Kidney epithelial cell (primary cell): ENCODE results near the gene CANT1. TPM values are rescaled to one million over a fixed set of nuclear protein-coding genes. Genes with fewer than 3 reads are reported as not detected.

Experiments used
- DNase-seq: peaks from one replicate; pipeline ENCODE4 v3.0.0-alpha.2; 2010; ENCODE audit warnings: low read depth
- H3K27me3 ChIP-seq: 2 replicates; pipeline ENCODE4 v1.6.0; 2011; ENCODE audit warnings: low read length; ENCODE audit not compliant: control insufficient read depth, insufficient read depth
- H3K36me3 ChIP-seq: 2 replicates; pipeline ENCODE4 v1.5.1; 2011; ENCODE audit warnings: low read length; ENCODE audit not compliant: control insufficient read depth, insufficient read depth
- H3K4me3 ChIP-seq: 2 replicates; pipeline ENCODE4 v1.5.1; 2011; ENCODE audit warnings: low read depth, mild to moderate bottlenecking, control low read depth, low read length
- total RNA-seq: library from RNA; depleted of rRNA; stranded (reverse); fragments of >200 nt; gene quantifications from 2 replicates; pipeline ENCODE4 v1.2.3, GENCODE V29; 2015
- TF ChIP-seq, protein P1 (sequence below): IDR thresholded peaks from 2 replicates; pipeline ENCODE4 v1.5.1; 2011; ENCODE audit warnings: mild to moderate bottlenecking, moderate library complexity, low read length, control low read depth, inconsistent platforms; ENCODE audit not compliant: insufficient read depth, poor library complexity, severe bottlenecking

The CANT1 gene
- total RNA-seq, 1 donor from 2014 or later: 54.6 TPM

DNA sequence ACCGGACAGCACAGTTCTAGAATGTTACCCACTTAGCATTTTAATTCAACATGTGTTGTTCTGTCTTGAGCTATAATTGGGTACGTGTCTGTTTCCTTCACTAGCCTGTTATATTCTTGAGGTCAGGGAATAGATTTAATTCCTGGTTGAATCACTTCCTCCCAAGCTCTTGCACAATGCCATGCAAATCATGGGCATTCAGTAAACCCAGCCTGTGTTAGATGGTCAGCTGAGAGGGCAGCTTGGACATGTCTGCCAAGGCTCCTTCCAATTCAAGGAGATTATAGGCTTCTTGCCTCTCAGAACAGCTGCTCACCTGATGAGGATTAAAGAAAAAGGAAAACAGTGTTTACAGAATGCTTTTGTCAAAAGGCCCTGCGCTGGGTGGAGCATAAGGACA, 27.0 kb upstream of the CANT1 start:
- H3K27me3 ChIP-seq: peaks cover 2% of the 10 kb centered on the region
- DNase-seq: peak; percentile 73
- TF ChIP-seq, protein P1, sequence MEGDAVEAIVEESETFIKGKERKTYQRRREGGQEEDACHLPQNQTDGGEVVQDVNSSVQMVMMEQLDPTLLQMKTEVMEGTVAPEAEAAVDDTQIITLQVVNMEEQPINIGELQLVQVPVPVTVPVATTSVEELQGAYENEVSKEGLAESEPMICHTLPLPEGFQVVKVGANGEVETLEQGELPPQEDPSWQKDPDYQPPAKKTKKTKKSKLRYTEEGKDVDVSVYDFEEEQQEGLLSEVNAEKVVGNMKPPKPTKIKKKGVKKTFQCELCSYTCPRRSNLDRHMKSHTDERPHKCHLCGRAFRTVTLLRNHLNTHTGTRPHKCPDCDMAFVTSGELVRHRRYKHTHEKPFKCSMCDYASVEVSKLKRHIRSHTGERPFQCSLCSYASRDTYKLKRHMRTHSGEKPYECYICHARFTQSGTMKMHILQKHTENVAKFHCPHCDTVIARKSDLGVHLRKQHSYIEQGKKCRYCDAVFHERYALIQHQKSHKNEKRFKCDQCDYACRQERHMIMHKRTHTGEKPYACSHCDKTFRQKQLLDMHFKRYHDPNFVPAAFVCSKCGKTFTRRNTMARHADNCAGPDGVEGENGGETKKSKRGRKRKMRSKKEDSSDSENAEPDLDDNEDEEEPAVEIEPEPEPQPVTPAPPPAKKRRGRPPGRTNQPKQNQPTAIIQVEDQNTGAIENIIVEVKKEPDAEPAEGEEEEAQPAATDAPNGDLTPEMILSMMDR: no peak
- H3K4me3 ChIP-seq: no peak overlapping the region
- no peaks in the 10 kb centered on the region for H3K36me3 ChIP-seq

DNA sequence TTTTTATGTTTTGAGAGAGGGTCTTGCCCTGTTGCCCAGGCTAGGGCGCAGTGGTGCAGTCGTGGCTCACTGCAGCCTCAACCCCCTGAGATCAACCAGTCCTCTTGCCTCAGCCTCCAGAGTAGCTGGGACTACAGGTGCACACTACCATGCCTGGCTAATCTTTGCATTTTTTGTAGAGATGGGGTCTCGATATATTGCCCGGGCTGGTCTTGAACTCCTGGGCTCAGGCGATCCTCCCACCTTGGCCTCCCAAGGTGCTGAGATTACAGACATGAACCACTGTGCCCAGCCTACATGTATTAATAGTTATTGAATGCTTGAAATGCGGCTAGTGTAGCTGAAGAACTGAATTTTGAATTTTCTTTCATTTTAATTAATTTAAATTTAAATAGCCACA, 26.6 kb upstream of the CANT1 start:
- DNase-seq: no peak
- H3K4me3 ChIP-seq: no peak overlapping the region
- peaks cover 2% of the 10 kb centered on the region for H3K27me3 ChIP-seq
- no peaks in the 10 kb centered on the region for H3K36me3 ChIP-seq
- TF ChIP-seq, protein P1: no peak

DNA sequence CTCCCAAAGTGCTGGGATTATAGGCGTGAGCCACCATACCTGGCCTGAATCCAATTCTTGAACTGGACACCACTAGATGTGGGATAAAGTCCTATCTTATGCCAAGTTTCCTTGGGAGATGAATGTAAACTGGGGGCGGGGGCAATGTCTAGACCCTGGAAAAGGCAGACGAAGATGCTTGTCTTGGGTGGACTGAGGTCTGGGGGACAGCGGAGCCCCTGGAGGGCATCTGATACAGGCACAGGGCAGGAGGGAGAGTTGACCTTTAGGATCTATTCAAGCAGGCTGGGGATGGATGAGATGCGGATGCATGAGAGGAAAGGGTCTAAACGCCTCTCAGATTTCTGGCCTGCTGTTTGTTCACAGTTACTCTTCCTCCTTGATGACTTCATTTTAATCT, 26.1 kb upstream of the CANT1 start:
- DNase-seq: no peak
- H3K27me3 ChIP-seq: peaks cover 2% of the 10 kb centered on the region
- H3K36me3 ChIP-seq: no peaks in the 10 kb centered on the region
- no peak overlapping the region for H3K4me3 ChIP-seq
- TF ChIP-seq, protein P1: no peak

DNA sequence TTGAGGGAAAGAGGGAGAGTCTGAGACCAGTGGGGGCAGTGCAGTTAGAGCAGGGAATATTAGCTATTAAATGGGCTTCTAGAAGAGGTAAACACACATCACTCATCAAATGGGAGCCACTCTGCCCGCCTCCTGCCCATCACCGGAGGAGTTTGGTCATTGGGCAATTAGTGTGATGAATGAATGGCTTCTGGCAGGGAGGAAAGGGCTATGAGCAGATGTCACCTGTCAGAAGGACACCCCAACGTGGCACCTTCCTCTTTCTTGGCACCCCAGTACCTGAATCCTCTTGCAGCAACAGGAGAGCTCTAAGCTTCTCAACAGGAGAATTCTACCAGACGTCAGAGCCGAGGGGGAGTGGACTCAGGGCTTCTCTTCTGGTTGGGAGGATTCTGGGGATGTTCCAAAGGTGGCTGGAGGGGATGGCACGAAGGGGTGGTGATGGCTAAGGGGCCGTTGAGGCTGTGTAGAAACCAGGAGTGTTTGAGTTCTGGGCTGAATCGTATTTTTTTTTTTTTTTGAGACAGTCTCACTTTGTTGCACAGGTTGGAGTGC, 25.4 kb upstream of the CANT1 start:
- H3K36me3 ChIP-seq: no peaks in the 10 kb centered on the region
- TF ChIP-seq, protein P1: no peak

DNA sequence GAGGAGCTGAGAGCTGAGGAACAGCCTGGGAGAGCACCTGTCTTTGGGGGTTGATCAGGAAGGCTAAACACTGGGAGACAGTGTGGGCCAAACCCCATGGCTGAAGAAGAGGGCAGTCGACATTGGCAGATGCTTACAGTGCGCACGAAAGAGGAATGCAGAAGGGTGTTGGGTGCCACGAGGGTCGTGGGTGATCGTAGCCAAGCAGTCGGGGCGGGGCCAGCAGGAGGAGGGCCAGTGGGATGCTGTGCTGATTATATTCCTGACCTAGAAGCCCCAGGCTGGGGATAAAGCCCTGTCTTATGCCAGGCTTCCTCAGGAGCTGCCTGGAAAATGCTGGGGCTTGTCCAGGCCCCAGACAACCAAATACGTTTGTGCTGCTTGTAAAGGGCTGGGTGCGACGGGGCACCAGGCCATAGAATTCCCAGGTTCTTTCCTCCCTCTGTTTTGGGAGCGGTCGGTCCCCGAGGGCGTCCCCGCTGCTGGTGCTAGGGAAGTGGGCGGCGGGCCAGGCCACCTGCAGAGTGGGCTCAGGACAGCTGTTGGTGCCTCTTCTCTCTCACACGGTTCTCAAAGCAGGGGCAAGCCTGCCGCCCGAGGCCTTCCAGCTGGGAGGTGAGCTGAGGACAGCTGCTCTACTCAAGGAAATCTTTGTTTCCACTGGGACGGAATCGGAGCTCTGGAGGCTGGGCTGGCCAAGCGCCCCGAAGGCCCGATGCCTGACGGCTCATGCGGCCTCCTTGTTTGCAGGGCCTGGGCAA, 24.4 kb upstream of the CANT1 start:
- DNase-seq: no peak
- TF ChIP-seq, protein P1: no peak

More for the DNA sequence above, 25.4 kb upstream of the CANT1 start:
- Histone ChIP-seq H3K4me3 (no peak overlapping the region), H3K27me3 (peaks cover 2% of the 10 kb centered on the region)
- no peak for DNase-seq

DNA sequence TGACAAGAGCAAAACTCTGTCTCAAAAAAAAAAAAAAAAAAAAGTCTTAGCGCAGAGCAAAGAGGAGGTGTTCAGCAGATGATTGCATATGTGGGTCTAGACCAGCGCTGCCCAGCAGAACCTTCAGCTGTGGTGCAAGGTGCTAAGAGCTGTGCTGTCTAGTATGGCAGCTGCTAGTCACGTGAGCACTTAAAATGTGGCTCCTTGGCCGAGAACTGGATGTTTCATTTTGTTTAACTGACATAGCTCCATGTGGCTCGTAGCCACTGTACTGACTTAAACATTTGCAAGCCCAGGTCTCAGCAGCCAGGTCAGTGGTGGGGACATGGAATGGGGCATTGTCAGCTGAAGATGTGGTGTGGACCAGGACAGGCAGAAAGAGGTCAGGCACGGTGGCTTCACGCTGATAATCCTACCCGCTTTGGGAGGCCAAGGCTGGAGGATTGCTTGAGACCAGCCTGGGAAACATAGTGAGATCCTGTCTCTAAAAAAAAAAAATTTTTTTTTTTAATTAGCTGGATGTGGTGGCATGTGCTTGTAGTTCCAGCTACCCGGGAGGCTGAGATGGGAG, 23.6 kb upstream of the CANT1 start:
- no peak for DNase-seq
- no peaks in the 10 kb centered on the region for H3K36me3 ChIP-seq
- H3K4me3 ChIP-seq: no peak overlapping the region
- H3K27me3 ChIP-seq: peaks cover 9% of the 10 kb centered on the region
- TF ChIP-seq, protein P1: no peak

More for the DNA sequence above, 24.4 kb upstream of the CANT1 start:
- H3K27me3 ChIP-seq: peaks cover 9% of the 10 kb centered on the region
- H3K36me3 ChIP-seq: no peaks in the 10 kb centered on the region
- H3K4me3 ChIP-seq: no peak overlapping the region
